Vagina (tissue), 2 donors: ENCODE measurements around the gene RPE. TPM values are rescaled to one million over a fixed set of nuclear protein-coding genes. Genes with fewer than 3 reads are reported as not detected.

Experiments
- DNase-seq, 2 donors: peaks; one replicate each; pipeline ENCODE4 v3.0.0-alpha.2; 2017; ENCODE audit errors: extremely low spot score in 2 of 2
- H3K27ac ChIP-seq: fragments of 200-600 bp; sonication (generic); one replicate; pipeline ENCODE4 v1.5.1; 2019
- H3K27me3 ChIP-seq: fragments of 200-600 bp; sonication (generic); one replicate; pipeline ENCODE4 v1.5.1; 2019
- H3K36me3 ChIP-seq, 2 donors: fragments of 200-600 bp; sonication (generic); one replicate each; pipeline ENCODE4 v1.5.1; 2017 to 2019
- H3K4me1 ChIP-seq: fragments of 200-600 bp; sonication (generic); one replicate; pipeline ENCODE4 v1.5.1; 2019
- H3K4me3 ChIP-seq, 2 donors: fragments of 200-600 bp; sonication (generic); 1 replicate in 1 of 2; 2 replicates in 1 of 2; pipeline ENCODE4 v1.5.1; 2016 to 2019
- H3K9me3 ChIP-seq: fragments of 200-600 bp; sonication (generic); one replicate; pipeline ENCODE4 v1.5.1; 2019
- POLR2A ChIP-seq, 2 donors: fragments of 450-650 bp; IDR thresholded peaks; one replicate each; pipeline ENCODE4 v1.6.1; 2017; ENCODE audit warnings: antibody characterized with exemption in 2 of 2, mild to moderate bottlenecking in 2 of 2, moderate library complexity in 2 of 2
- POLR2AphosphoS5 ChIP-seq, 2 donors: sonication (generic); formaldehyde crosslinking; IDR thresholded peaks; one replicate each; pipeline ENCODE4 v1.9.0; 2017; ENCODE audit warnings: antibody characterized with exemption in 2 of 2, mild to moderate bottlenecking in 2 of 2, low read depth in 1 of 2; ENCODE audit not compliant: insufficient read depth in 1 of 2
- intact Hi-C: fragments of 100-400 bp; cut with DNase I; formaldehyde crosslinking; loops from one replicate; pipeline ENCODE4 v1.15.1; 2023
- total RNA-seq: library from RNA; depleted of rRNA; stranded (reverse); fragments of >200 nt; gene quantifications from one replicate; pipeline ENCODE4 v1.2.3, GENCODE V29; 2016
- TF ChIP-seq, protein P1 (sequence below), 3 experiments: fragments of 450-650 bp in 2 of 3; fragments of 200-600 bp in 1 of 3; sonication (generic) in 1 of 3; IDR thresholded peaks; one replicate each; pipeline ENCODE4 v1.5.1; 2017 to 2019; ENCODE audit warnings: antibody characterized with exemption in 3 of 3, mild to moderate bottlenecking in 2 of 3, moderate library complexity in 2 of 3

Gene RPE
- total RNA-seq, 1 donor from 2014 or later, result 73.2 TPM

DNA sequence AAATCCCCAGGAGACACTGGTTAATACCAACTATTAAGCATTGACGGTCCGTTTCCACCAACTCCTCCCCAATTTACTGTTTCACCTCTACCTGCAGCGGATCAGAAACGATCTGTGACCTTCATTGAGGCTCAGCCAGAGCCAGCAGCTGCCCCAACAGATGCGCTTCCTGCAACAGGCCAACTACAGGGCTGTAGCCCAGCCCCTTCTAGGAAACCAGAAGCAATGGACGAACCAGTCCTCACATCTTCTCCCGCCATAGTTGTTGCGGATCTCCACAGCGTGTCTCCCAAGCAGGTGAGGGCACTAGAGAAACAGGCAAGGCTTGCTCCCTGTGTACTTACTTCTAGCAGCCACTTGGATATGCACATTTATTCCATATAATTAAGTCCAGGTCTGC, 8.5 kb upstream of the RPE start:
- H3K27ac ChIP-seq, result no peak overlapping the region
- H3K9me3 ChIP-seq, result no peaks in the 10 kb centered on the region
- TF ChIP-seq, protein P1, sequence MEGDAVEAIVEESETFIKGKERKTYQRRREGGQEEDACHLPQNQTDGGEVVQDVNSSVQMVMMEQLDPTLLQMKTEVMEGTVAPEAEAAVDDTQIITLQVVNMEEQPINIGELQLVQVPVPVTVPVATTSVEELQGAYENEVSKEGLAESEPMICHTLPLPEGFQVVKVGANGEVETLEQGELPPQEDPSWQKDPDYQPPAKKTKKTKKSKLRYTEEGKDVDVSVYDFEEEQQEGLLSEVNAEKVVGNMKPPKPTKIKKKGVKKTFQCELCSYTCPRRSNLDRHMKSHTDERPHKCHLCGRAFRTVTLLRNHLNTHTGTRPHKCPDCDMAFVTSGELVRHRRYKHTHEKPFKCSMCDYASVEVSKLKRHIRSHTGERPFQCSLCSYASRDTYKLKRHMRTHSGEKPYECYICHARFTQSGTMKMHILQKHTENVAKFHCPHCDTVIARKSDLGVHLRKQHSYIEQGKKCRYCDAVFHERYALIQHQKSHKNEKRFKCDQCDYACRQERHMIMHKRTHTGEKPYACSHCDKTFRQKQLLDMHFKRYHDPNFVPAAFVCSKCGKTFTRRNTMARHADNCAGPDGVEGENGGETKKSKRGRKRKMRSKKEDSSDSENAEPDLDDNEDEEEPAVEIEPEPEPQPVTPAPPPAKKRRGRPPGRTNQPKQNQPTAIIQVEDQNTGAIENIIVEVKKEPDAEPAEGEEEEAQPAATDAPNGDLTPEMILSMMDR (IDR thresholded peaks at IDR 0.05), result no peak
- no peaks in the 10 kb centered on the region for H3K27me3 ChIP-seq
- H3K4me1 ChIP-seq, result no peaks in the 10 kb centered on the region
- DNase-seq, result no peak
- intact Hi-C loops, result no loop called here
- H3K4me3 ChIP-seq, result no peak overlapping the region
- H3K36me3 ChIP-seq, result no peaks in the 10 kb centered on the region

DNA sequence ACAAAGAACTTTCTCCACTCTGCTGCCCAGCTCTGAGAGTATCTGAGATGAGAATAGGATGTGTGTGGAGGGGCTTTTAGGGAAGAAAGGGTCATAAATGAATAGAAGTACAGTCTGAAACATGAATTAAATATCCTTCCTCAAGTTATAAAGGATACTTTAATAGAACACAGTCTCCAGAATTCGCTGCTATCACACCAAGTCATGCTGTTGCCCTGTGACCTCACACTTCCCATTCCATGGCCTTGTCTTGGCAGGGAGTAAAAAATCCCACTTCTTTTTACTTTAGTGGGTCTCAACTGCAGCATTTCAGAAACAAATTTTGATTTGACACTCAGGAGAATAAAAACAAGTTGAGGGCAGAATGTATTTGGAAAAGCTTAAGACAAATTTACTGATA, 3.8 kb upstream of the RPE start:
- H3K27me3 ChIP-seq, result no peaks in the 10 kb centered on the region
- H3K27ac ChIP-seq, result no peak overlapping the region
- intact Hi-C loops, result no loop called here
- TF ChIP-seq POLR2AphosphoS5 (IDR thresholded peaks at IDR 0.05; ENCODE audit: insufficient read depth in 1 of 2, low read depth in 1 of 2) (no peak), POLR2A (IDR thresholded peaks at IDR 0.05) (no peak)
- TF ChIP-seq, protein P1 (IDR thresholded peaks at IDR 0.05), result no peak
- no peaks in the 10 kb centered on the region for H3K36me3 ChIP-seq
- H3K4me1 ChIP-seq, result peaks cover 12% of the 10 kb centered on the region
- H3K4me3 ChIP-seq, result no peak overlapping the region
- DNase-seq, result no peak
- H3K9me3 ChIP-seq, result no peaks in the 10 kb centered on the region

DNA sequence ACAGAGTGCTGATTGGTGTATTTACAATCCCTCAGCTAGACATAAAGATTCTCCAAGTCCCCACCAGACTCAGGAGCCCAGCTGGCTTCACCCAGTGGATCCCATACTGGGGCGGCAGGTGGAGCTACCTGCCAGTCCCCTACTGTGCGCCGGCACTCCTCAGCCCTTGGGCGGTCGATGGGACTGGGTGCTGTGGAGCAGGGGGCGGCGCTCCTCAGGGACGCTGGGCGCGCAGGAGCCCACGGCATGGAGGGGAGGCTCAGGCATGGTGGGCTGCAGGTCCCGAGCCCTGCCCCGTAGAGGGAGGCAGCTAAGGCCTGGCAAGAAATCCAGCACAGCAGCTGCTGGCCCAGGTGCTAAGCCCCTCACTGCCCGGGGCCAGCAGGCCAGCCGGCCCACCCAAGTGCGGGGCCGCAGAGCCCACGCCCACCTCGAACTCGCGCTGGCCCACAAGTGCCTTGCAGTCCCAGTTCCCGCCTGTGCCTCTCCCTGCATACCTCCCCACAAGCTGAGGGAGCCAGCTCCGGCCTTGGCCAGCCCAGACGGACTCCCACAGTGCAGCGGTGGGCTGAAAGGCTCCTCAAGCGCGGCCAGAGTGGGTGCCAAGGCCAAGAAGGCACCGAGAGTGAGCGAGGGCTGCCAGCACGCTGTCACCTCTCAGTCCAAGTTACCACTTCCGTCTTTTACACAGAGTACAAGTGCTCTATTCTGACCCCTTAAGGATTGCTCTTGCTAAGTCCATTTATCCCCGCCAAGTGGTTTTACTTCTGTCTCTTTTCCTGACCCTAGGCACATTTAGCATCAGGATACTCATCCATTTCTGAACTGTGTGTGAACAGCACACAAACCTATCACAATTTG, 1.7 kb upstream of the RPE start:
- TF ChIP-seq, protein P1 (IDR thresholded peaks at IDR 0.05), result no peak
- no peak for TF ChIP-seq POLR2A (IDR thresholded peaks at IDR 0.05)
- no peak for TF ChIP-seq POLR2AphosphoS5 (IDR thresholded peaks at IDR 0.05; ENCODE audit: insufficient read depth in 1 of 2, low read depth in 1 of 2)
- Histone ChIP-seq H3K36me3 (no peaks in the 10 kb centered on the region), H3K4me1 (peaks cover 33% of the 10 kb centered on the region), H3K9me3 (no peaks in the 10 kb centered on the region), H3K27me3 (no peaks in the 10 kb centered on the region), H3K27ac (no peak overlapping the region), H3K4me3 (no peak overlapping the region)
- intact Hi-C loops, result loop anchor here (10.0 kb wide), 1 partner anchor 174 kb away; the partner anchor contains the start of gene KANSL1L
- no peak for DNase-seq

DNA sequence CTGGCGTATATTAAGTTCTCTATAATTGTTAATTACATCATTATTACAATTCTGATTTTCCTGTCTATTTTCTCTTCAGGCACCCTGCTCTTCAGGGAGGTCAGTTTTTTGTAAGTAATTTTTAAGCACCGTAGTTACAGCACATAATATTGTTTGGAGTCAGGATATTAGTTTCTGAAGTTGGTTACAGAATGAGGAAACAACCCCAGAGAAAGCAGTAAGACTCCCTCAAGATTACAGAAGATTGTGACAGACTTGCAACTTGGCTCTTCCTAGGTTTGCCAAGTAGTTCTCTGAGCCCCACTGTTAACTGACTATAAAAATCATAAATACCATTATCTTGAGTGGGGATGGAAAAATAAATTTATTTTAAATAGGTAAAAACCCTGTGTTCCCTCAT, 921 bp downstream of the RPE start:
- intact Hi-C loops, result loop anchor here (10.0 kb wide), 1 partner anchor 171 kb away; the partner anchor contains the start of gene KANSL1L
- Histone ChIP-seq H3K4me1 (peaks cover 40% of the 10 kb centered on the region), H3K27me3 (no peaks in the 10 kb centered on the region), H3K9me3 (no peaks in the 10 kb centered on the region), H3K27ac (no peak overlapping the region), H3K4me3 (peak overlapping the region; percentile 79 to 83), H3K36me3 (no peaks in the 10 kb centered on the region)
- no peak for TF ChIP-seq POLR2A (IDR thresholded peaks at IDR 0.05)
- TF ChIP-seq, protein P1 (IDR thresholded peaks at IDR 0.05), result no peak
- no peak for TF ChIP-seq POLR2AphosphoS5 (IDR thresholded peaks at IDR 0.05; ENCODE audit: insufficient read depth in 1 of 2, low read depth in 1 of 2)
- no peak for DNase-seq

DNA sequence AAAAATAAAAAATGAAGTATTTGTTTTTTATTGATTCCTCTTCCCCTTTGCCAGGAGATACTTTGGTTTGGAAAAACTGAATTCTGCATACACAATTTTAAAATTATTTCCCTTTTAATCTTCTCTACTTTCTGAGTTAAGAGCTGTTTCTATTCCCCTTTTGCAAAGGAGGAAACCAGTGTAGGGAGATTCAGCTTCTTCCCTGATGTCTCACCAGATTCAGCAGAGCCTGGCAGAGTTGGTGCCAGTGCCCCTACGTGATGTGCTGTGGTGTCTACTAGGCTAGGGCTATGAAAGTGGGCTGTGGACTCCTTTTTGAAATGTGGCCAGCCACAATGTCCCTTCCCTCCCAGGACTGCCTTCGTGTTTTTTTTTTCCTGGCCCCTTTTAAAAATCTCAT, 2.4 kb downstream of the RPE start:
- H3K4me1 ChIP-seq, result peaks cover 40% of the 10 kb centered on the region
- no peak for DNase-seq
- no peak for TF ChIP-seq POLR2AphosphoS5 (IDR thresholded peaks at IDR 0.05; ENCODE audit: insufficient read depth in 1 of 2, low read depth in 1 of 2)
- no peak for TF ChIP-seq POLR2A (IDR thresholded peaks at IDR 0.05)
- TF ChIP-seq, protein P1 (IDR thresholded peaks at IDR 0.05), result no peak
- no peak overlapping the region for H3K27ac ChIP-seq
- no peak overlapping the region for H3K4me3 ChIP-seq
- no peaks in the 10 kb centered on the region for H3K27me3 ChIP-seq
- intact Hi-C loops, result loop anchor here (10.0 kb wide), 1 partner anchor 170 kb away; the partner anchor contains the start of gene KANSL1L
- H3K9me3 ChIP-seq, result no peaks in the 10 kb centered on the region
- no peaks in the 10 kb centered on the region for H3K36me3 ChIP-seq
